ENCODE results near the gene SDK1. TPM values are rescaled to one million over a fixed set of nuclear protein-coding genes. Genes with fewer than 3 reads are reported as not detected.

Gene SDK1
- total RNA-seq, 1 donor from 2014 or later: 16.7 TPM

DNA sequence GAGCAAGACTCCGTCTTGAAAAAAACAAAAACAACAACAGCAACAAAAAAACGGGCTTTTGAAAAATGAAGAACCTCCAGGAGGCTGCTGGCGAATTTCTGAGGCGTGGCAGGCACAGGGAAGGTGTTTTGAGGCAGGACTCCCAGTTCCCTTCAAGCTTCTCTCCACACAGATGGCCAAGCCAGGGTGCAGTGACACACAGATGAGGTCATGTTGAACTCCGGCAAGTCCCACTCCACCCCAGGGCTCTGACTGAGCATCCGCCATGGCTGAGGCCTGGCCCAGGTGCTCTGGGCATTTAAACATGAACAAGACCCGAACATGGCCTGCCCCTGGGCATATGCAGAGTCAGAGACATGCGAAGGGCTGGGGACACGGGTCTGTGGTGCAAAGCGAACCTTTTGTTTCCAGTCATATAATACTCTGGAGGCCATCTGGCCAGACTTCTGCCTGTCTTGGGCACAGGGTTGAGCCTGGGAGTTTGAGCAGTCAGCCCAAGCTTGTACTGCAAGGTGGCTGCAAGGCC is 866.4 kb downstream of the SDK1 start:
- no peak overlapping the region for H3K4me3 ChIP-seq
- intact Hi-C loops (cut with DNase I): no loop called here
- no peak for DNase-seq (ENCODE audit: extremely low spot score in 2 of 2)
- no peaks in the 10 kb centered on the region for H3K9me3 ChIP-seq
- H3K36me3 ChIP-seq: no peaks in the 10 kb centered on the region
- H3K27me3 ChIP-seq: no peaks in the 10 kb centered on the region
- no peaks in the 10 kb centered on the region for H3K4me1 ChIP-seq
- TF ChIP-seq POLR2AphosphoS5 (IDR thresholded peaks at IDR 0.05; ENCODE audit: insufficient read depth in 1 of 2, low read depth in 1 of 2) (no peak), POLR2A (IDR thresholded peaks at IDR 0.05) (no peak)
- TF ChIP-seq, protein P1, sequence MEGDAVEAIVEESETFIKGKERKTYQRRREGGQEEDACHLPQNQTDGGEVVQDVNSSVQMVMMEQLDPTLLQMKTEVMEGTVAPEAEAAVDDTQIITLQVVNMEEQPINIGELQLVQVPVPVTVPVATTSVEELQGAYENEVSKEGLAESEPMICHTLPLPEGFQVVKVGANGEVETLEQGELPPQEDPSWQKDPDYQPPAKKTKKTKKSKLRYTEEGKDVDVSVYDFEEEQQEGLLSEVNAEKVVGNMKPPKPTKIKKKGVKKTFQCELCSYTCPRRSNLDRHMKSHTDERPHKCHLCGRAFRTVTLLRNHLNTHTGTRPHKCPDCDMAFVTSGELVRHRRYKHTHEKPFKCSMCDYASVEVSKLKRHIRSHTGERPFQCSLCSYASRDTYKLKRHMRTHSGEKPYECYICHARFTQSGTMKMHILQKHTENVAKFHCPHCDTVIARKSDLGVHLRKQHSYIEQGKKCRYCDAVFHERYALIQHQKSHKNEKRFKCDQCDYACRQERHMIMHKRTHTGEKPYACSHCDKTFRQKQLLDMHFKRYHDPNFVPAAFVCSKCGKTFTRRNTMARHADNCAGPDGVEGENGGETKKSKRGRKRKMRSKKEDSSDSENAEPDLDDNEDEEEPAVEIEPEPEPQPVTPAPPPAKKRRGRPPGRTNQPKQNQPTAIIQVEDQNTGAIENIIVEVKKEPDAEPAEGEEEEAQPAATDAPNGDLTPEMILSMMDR (IDR thresholded peaks at IDR 0.05): no peak
- H3K27ac ChIP-seq: no peak overlapping the region

DNA sequence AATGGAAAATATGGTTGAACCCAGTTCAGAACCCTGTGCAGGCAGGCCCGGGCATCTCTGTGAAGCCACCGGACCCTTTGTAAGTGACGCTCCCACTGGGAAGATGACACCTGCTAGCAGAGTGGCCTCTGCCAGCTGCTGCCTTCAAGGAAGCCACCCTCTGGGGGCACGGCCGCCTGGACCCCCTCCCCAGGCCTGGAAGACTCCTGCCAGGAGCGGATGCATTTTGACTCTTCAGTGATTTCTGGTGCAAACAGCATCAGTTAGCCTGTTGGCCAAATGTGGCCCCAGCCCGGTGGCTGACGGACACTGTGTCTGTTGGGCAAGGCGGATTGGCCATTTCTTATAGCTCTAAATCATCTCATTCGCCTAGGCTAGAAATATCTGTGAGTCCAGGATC is 867.0 kb downstream of the SDK1 start:
- H3K27me3 ChIP-seq: no peaks in the 10 kb centered on the region
- TF ChIP-seq POLR2A (IDR thresholded peaks at IDR 0.05) (no peak), POLR2AphosphoS5 (IDR thresholded peaks at IDR 0.05; ENCODE audit: insufficient read depth in 1 of 2, low read depth in 1 of 2) (no peak)
- TF ChIP-seq, protein P1 (IDR thresholded peaks at IDR 0.05): no peak
- no peak for DNase-seq (ENCODE audit: extremely low spot score in 2 of 2)
- H3K9me3 ChIP-seq: no peaks in the 10 kb centered on the region
- H3K36me3 ChIP-seq: no peaks in the 10 kb centered on the region
- no peak overlapping the region for H3K4me3 ChIP-seq
- no peak overlapping the region for H3K27ac ChIP-seq
- intact Hi-C loops (cut with DNase I): no loop called here
- H3K4me1 ChIP-seq: no peaks in the 10 kb centered on the region

DNA sequence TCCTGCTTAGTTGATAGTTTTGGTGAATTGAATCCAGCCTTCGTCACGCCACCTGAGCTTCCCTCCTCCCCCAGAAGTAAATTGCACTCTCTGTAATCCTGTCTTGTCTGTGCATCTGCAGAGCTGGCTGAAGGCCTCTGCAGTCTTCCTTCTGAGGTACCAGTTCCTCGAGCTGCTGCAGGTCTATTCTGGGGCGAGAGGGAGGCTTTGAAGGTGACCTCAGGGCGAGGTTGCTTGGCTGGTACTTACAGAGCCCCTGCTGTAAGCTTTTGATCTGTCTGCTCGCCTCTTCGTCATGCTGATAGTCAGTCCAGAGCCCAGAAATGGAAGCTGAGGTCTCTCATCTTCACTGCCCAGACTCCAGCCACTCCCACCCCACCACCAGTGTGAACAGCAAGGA is 867.5 kb downstream of the SDK1 start:
- no peak for DNase-seq (ENCODE audit: extremely low spot score in 2 of 2)
- H3K4me3 ChIP-seq: no peak overlapping the region
- H3K27me3 ChIP-seq: no peaks in the 10 kb centered on the region
- TF ChIP-seq, protein P1 (IDR thresholded peaks at IDR 0.05): no peak
- TF ChIP-seq POLR2A (IDR thresholded peaks at IDR 0.05) (no peak), POLR2AphosphoS5 (IDR thresholded peaks at IDR 0.05; ENCODE audit: insufficient read depth in 1 of 2, low read depth in 1 of 2) (no peak)
- no peak overlapping the region for H3K27ac ChIP-seq
- H3K4me1 ChIP-seq: no peaks in the 10 kb centered on the region
- H3K36me3 ChIP-seq: no peaks in the 10 kb centered on the region
- intact Hi-C loops (cut with DNase I): no loop called here
- no peaks in the 10 kb centered on the region for H3K9me3 ChIP-seq

DNA sequence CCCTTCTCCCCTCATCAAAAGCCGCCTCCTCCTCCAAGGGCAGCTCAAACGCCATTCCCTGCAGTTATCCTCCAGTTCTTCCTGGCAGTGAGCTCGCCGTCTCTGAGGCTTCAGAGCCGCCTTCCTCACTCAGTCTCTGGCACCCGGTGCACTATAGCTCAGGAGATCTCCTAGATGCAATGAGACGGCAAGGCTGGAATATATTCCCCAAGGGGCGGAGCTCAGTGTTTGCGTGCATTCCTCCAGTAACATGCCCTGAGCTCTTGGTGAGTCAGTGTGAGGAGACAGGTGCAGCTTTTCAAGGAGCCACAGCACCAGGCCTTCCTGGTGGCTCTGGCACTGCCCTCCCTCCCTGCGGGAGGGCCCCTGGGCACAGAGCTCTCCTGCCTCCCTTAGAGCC is 868.4 kb downstream of the SDK1 start:
- TF ChIP-seq, protein P1 (IDR thresholded peaks at IDR 0.05): no peak
- TF ChIP-seq POLR2A (IDR thresholded peaks at IDR 0.05): no peak
- no peak for TF ChIP-seq POLR2AphosphoS5 (IDR thresholded peaks at IDR 0.05; ENCODE audit: insufficient read depth in 1 of 2, low read depth in 1 of 2)
- no peak for DNase-seq (ENCODE audit: extremely low spot score in 2 of 2)
- no peaks in the 10 kb centered on the region for H3K9me3 ChIP-seq
- H3K27me3 ChIP-seq: no peaks in the 10 kb centered on the region
- intact Hi-C loops (cut with DNase I): no loop called here
- no peaks in the 10 kb centered on the region for H3K36me3 ChIP-seq
- no peaks in the 10 kb centered on the region for H3K4me1 ChIP-seq
- H3K27ac ChIP-seq: no peak overlapping the region
- no peak overlapping the region for H3K4me3 ChIP-seq

DNA sequence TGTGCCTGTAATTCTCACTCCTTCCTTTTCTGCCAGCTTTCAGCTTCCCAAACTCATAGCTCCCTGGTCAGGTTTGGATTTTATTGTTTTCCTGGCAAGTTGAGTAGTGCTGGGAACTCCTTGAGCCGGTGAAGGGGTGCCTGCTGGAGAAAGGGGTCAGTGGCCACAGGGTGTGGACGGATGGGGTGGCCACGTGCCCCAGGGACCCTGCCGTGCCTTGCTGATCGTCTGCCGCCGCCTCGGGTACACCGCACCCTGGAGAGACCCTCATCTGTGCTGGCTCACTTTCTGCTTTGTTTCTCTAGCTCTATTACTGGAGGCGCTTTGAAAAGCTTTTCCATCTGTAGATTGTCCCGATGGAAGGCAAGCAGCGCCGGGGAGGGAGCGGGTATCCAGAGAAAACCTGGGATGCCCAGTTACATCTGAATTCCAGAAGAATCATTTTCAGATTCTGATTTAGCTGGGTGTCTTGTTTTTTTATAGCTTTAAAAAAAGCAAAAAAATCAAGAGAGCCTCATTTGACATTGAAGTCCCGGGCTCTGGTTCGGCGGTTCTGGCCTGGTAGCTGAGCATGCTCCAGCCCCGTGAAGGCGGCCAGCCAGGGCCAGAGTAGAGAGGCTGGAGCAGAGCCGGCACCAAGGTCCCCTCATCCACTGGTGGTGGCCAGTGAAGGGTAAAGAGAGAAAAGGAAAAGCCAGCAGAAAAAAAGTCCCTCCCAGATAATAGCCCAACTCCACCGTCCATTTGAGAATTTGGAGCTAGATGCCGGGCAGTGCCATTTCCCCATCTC is 870.1 kb downstream of the SDK1 start:
- Histone ChIP-seq H3K27ac (no peak overlapping the region), H3K27me3 (no peaks in the 10 kb centered on the region), H3K36me3 (no peaks in the 10 kb centered on the region), H3K4me1 (no peaks in the 10 kb centered on the region), H3K4me3 (no peak overlapping the region), H3K9me3 (no peaks in the 10 kb centered on the region)
- DNase-seq (ENCODE audit: extremely low spot score in 2 of 2): no peak
- TF ChIP-seq POLR2AphosphoS5 (IDR thresholded peaks at IDR 0.05; ENCODE audit: insufficient read depth in 1 of 2, low read depth in 1 of 2) (no peak), POLR2A (IDR thresholded peaks at IDR 0.05) (no peak)
- TF ChIP-seq, protein P1 (IDR thresholded peaks at IDR 0.05): no peak
- intact Hi-C loops (cut with DNase I): no loop called here

All from vagina (tissue), 2 donors.